H9 (cell line): ENCODE results near the gene OMG. TPM values are rescaled to one million over a fixed set of nuclear protein-coding genes. Genes with fewer than 3 reads are reported as not detected.

Experiments used
- DNase-seq: peaks from one replicate; pipeline ENCODE4 v3.0.0-alpha.2; 2017
- H2AFZ ChIP-seq: one replicate; pipeline ENCODE4 v1.6.1; 2013; ENCODE audit warnings: mild to moderate bottlenecking, low read length, control low read depth, moderate library complexity
- H2AK5ac ChIP-seq: 2 replicates; pipeline ENCODE4 v1.6.1; 2013; ENCODE audit warnings: low read length, control low read depth, mixed read lengths; ENCODE audit not compliant: insufficient read length
- H2BK120ac ChIP-seq: one replicate; pipeline ENCODE4 v1.6.1; 2013; ENCODE audit warnings: low read depth, mild to moderate bottlenecking, low read length, control low read depth, inconsistent platforms; ENCODE audit not compliant: poor library complexity, severe bottlenecking
- H2BK12ac ChIP-seq: 2 replicates; pipeline ENCODE4 v1.6.1; 2013; ENCODE audit warnings: low read length, control low read depth, mixed read lengths, low read depth; ENCODE audit not compliant: insufficient read length
- H2BK15ac ChIP-seq: 2 replicates; pipeline ENCODE4 v1.6.1; 2013; ENCODE audit warnings: low read depth, low read length, control low read depth
- H2BK20ac ChIP-seq: one replicate; pipeline ENCODE4 v1.6.1; 2013; ENCODE audit warnings: low read depth, mild to moderate bottlenecking, low read length, control low read depth, inconsistent platforms; ENCODE audit not compliant: poor library complexity, severe bottlenecking
- H2BK5ac ChIP-seq: 2 replicates; pipeline ENCODE4 v1.6.1; 2013; ENCODE audit warnings: low read length, control low read depth, mixed read lengths; ENCODE audit not compliant: insufficient read length
- H3K14ac ChIP-seq: 2 replicates; pipeline ENCODE4 v1.6.1; 2013; ENCODE audit warnings: low read length, control low read depth; ENCODE audit not compliant: insufficient read depth
- H3K18ac ChIP-seq: 2 replicates; pipeline ENCODE4 v1.6.1; 2013; ENCODE audit warnings: low read depth, mild to moderate bottlenecking, mixed read lengths, low read length, control low read depth; ENCODE audit not compliant: insufficient read length
- H3K23ac ChIP-seq: 2 replicates; pipeline ENCODE4 v1.6.1; 2013; ENCODE audit warnings: low read length, control low read depth, mixed read lengths, low read depth; ENCODE audit not compliant: insufficient read length
- H3K23me2 ChIP-seq: 2 replicates; pipeline ENCODE4 v1.6.1; 2013; ENCODE audit warnings: low read depth, mild to moderate bottlenecking, mixed read lengths, low read length, control low read depth; ENCODE audit not compliant: insufficient read length, poor library complexity, severe bottlenecking
- H3K27ac ChIP-seq: 2 replicates; pipeline ENCODE4 v1.5.1; 2013; ENCODE audit warnings: low read length, control low read depth, mixed read lengths, low read depth; ENCODE audit not compliant: insufficient read length
- H3K27me3 ChIP-seq: 2 replicates; pipeline ENCODE4 v1.6.1; 2013; ENCODE audit warnings: low read length, control low read depth, inconsistent platforms; ENCODE audit not compliant: insufficient read depth
- H3K4ac ChIP-seq: 2 replicates; pipeline ENCODE4 v1.6.1; 2013; ENCODE audit warnings: low read depth, mild to moderate bottlenecking, control low read depth, inconsistent platforms, low read length, moderate library complexity
- H3K4me1 ChIP-seq: 2 replicates; pipeline ENCODE4 v1.6.1; 2013; ENCODE audit warnings: low read length, control low read depth, inconsistent platforms; ENCODE audit not compliant: insufficient read depth
- H3K4me2 ChIP-seq: 2 replicates; pipeline ENCODE4 v1.6.1; 2013; ENCODE audit warnings: low read length, control low read depth, mixed read lengths; ENCODE audit not compliant: insufficient read length, insufficient read depth
- H3K56ac ChIP-seq: 2 replicates; pipeline ENCODE4 v1.6.1; 2013; ENCODE audit warnings: low read depth, mild to moderate bottlenecking, mixed read lengths, low read length, control low read depth; ENCODE audit not compliant: insufficient read length
- H3K79me1 ChIP-seq: 2 replicates; pipeline ENCODE4 v1.6.1; 2013; ENCODE audit warnings: low read depth, mild to moderate bottlenecking, moderate library complexity, low read length, control low read depth, inconsistent platforms; ENCODE audit not compliant: insufficient read depth, poor library complexity, severe bottlenecking
- H3K79me2 ChIP-seq: 2 replicates; pipeline ENCODE4 v1.6.1; 2013; ENCODE audit warnings: low read length, control low read depth, inconsistent platforms; ENCODE audit not compliant: insufficient read depth
- H3K9ac ChIP-seq: 2 replicates; pipeline ENCODE4 v1.6.1; 2013; ENCODE audit warnings: low read length, control low read depth, mixed read lengths; ENCODE audit not compliant: insufficient read length; ENCODE audit errors: extremely low read depth
- H3K9me3 ChIP-seq: one replicate; pipeline ENCODE4 v1.6.1; 2013; ENCODE audit warnings: low read depth, low read length, inconsistent platforms; ENCODE audit not compliant: control insufficient read depth
- H3T11ph ChIP-seq: one replicate; pipeline ENCODE4 v1.6.1; 2013; ENCODE audit warnings: mild to moderate bottlenecking, low read length, control low read depth, inconsistent platforms
- H4K20me1 ChIP-seq: one replicate; pipeline ENCODE4 v1.6.1; 2013; ENCODE audit not compliant: control insufficient read depth, insufficient read length, insufficient read depth
- H4K5ac ChIP-seq: 2 replicates; pipeline ENCODE4 v1.6.1; 2013; ENCODE audit warnings: low read depth, mild to moderate bottlenecking, mixed read lengths, low read length, control low read depth; ENCODE audit not compliant: insufficient read length
- H4K8ac ChIP-seq: replicated peaks from 2 replicates; pipeline ENCODE4 v1.6.1; 2013; ENCODE audit warnings: low read length, control low read depth, mixed read lengths, low read depth; ENCODE audit not compliant: insufficient read length
- H4K91ac ChIP-seq: 2 replicates; pipeline ENCODE4 v1.6.1; 2013; ENCODE audit warnings: low read depth, mild to moderate bottlenecking, moderate library complexity, mixed read lengths, low read length, control low read depth; ENCODE audit not compliant: insufficient read length
- H3K27ac Mint-ChIP-seq, 3 experiments: 2 replicates in 2 of 3; 3 replicates in 1 of 3; pipeline ENCODE4 v1.8.0; 2020 to 2021; ENCODE audit warnings: mixed read lengths in 3 of 3, mild to moderate bottlenecking in 1 of 3, moderate library complexity in 1 of 3
- H3K27me3 Mint-ChIP-seq: 2 replicates; pipeline ENCODE4 v1.8.0; 2021; ENCODE audit warnings: low read depth, mild to moderate bottlenecking, moderate library complexity, mixed read lengths
- H3K36me3 Mint-ChIP-seq, 3 experiments: 2 replicates in 2 of 3; 3 replicates in 1 of 3; pipeline ENCODE4 v1.8.0; 2020 to 2021; ENCODE audit warnings: low read depth in 3 of 3, mixed read lengths in 3 of 3; ENCODE audit not compliant: insufficient read depth in 1 of 3
- H3K4me1 Mint-ChIP-seq, 2 experiments: 2 replicates each; pipeline ENCODE4 v1.8.0; 2020; ENCODE audit warnings: mixed read lengths in 2 of 2
- H3K4me3 Mint-ChIP-seq, 2 experiments: 2 replicates in 1 of 2; 3 replicates in 1 of 2; pipeline ENCODE4 v1.8.0; 2020 to 2021; ENCODE audit warnings: mild to moderate bottlenecking in 2 of 2, mixed read lengths in 2 of 2, moderate library complexity in 1 of 2
- H3K9me3 Mint-ChIP-seq, 2 experiments: 2 replicates in 1 of 2; 3 replicates in 1 of 2; pipeline ENCODE4 v1.8.0; 2020; ENCODE audit warnings: mild to moderate bottlenecking in 2 of 2, mixed read lengths in 2 of 2, moderate library complexity in 1 of 2
- WGBS: extraction: QIAGEN DNeasy Blood & Tissue Kit; methylation state at CpG from one replicate; pipeline ENCODE4 v1.1.7; 2013; ENCODE audit warnings: missing lambda C conversion rate, low lambda C conversion rate, mixed read lengths; ENCODE audit not compliant: insufficient read length; ENCODE audit errors: extremely low coverage; 5-methylcytosine and 5-hydroxymethylcytosine counted together
- total RNA-seq: library from RNA; stranded (reverse); gene quantifications from 2 replicates; pipeline ENCODE4 v1.2.1, GENCODE V29; 2021
- TF ChIP-seq, protein P1 (sequence below): fragments of 200-600 bp; sonication (generic); conservative IDR thresholded peaks from 3 replicates; pipeline ENCODE4 v1.8.0; 2021; ENCODE audit warnings: antibody characterized with exemption, mild to moderate bottlenecking

Gene OMG
- total RNA-seq, 1 experiment from 2014 or later: not detected

DNA sequence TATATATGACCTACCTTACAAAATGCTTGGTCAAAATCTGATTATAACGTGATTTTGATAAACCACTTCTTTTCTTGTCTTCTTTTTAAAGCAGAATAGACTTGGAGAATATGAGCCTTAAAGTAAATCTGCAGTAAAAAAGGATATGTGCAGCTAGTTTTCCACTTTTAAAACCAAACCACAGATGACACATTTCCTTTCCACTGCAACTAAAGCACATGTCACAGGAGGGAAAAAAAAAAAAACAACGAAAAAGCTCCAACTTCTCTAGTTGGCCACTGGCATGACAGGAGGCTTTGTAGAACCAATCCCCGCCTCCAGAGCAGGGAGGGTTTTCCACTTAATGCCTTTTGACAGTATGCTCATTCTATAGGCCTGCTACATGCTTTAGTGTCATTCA is 24.4 kb upstream of the OMG start, which contains the start of gene EVI2A:
Gene EVI2A (minus strand): TSS at position 142 of the 400 bp plus-strand sequence. CDS start 2,609 bp downstream, outside the sequence.
- Mint-ChIP-seq H3K27ac (no peak within 1 kb of the TSS), H3K4me1 (peaks cover 5 to 8% of the 10 kb centered on the region in 2 experiments), H3K36me3 (peaks cover 0 to 8% (median 0%) of the 10 kb centered on the region in 3 experiments; a peak in 2 of 7 replicates), H3K27me3 (no peaks in the 10 kb centered on the region), H3K9me3 (no peaks in the 10 kb centered on the region), H3K4me3 (no peak within 1 kb of the TSS)
- Histone ChIP-seq H3K4me1 (no peaks in the 10 kb centered on the region), H3K23me2 (no peaks in the 10 kb centered on the region), H2AFZ (no peak within 1 kb of the TSS), H3K79me2 (no peaks in the 10 kb centered on the region), H2BK5ac (no peak within 1 kb of the TSS), H3K23ac (no peak within 1 kb of the TSS), H3K79me1 (no peaks in the 10 kb centered on the region), H2BK120ac (no peak within 1 kb of the TSS), H3T11ph (no peak within 1 kb of the TSS), H4K91ac (no peak within 1 kb of the TSS), H4K8ac (no peak within 1 kb of the TSS), H3K4me2 (no peak within 1 kb of the TSS), H3K27me3 (no peaks in the 10 kb centered on the region), H3K56ac (no peak within 1 kb of the TSS), H3K9me3 (no peaks in the 10 kb centered on the region), H3K14ac (no peak within 1 kb of the TSS), H4K20me1 (no peaks in the 10 kb centered on the region), H2BK20ac (no peak within 1 kb of the TSS), H4K5ac (no peak within 1 kb of the TSS), H2AK5ac (no peak within 1 kb of the TSS), H2BK12ac (no peak within 1 kb of the TSS), H3K9ac (no peak within 1 kb of the TSS), H3K18ac (no peak within 1 kb of the TSS), H3K4ac (no peak within 1 kb of the TSS), H2BK15ac (no peak within 1 kb of the TSS), H3K27ac (no peak within 1 kb of the TSS)
- no CpG with 5 or more reads among the region's 3 CpGs for WGBS
- DNase-seq: no peak
- TF ChIP-seq, protein P1, sequence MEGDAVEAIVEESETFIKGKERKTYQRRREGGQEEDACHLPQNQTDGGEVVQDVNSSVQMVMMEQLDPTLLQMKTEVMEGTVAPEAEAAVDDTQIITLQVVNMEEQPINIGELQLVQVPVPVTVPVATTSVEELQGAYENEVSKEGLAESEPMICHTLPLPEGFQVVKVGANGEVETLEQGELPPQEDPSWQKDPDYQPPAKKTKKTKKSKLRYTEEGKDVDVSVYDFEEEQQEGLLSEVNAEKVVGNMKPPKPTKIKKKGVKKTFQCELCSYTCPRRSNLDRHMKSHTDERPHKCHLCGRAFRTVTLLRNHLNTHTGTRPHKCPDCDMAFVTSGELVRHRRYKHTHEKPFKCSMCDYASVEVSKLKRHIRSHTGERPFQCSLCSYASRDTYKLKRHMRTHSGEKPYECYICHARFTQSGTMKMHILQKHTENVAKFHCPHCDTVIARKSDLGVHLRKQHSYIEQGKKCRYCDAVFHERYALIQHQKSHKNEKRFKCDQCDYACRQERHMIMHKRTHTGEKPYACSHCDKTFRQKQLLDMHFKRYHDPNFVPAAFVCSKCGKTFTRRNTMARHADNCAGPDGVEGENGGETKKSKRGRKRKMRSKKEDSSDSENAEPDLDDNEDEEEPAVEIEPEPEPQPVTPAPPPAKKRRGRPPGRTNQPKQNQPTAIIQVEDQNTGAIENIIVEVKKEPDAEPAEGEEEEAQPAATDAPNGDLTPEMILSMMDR: no peak
